ENCODE measurements around the gene EIF4EBP3. TPM values are rescaled to one million over a fixed set of nuclear protein-coding genes. Genes with fewer than 3 reads are reported as not detected.

The EIF4EBP3 gene
- total and polyA plus RNA-seq, 2 experiments from 2014 or later, result 0.54 to 14.5 TPM

DNA sequence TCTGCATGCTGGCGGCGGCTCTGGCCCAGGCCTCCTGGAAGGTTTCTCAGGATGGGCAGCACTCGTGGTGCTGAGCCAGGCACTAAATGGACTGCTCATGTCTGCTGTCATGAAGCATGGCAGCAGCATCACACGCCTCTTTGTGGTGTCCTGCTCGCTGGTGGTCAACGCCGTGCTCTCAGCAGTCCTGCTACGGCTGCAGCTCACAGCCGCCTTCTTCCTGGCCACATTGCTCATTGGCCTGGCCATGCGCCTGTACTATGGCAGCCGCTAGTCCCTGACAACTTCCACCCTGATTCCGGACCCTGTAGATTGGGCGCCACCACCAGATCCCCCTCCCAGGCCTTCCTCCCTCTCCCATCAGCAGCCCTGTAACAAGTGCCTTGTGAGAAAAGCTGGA lies 20.4 kb downstream of the EIF4EBP3 start:
- H3K79me2 ChIP-seq (ENCODE audit: insufficient read depth), result peaks cover 53% of the 10 kb centered on the region
- H3K4me2 ChIP-seq (ENCODE audit: unreplicated experiment), result no peak overlapping the region
- no peaks in the 10 kb centered on the region for H4K20me1 ChIP-seq (ENCODE audit: insufficient read depth)
- peaks cover 8% of the 10 kb centered on the region; the same call in 1 of the 2 replicates for H3K36me3 ChIP-seq (ENCODE audit: low read depth)
- H3K27me3 ChIP-seq (replicated peaks; ENCODE audit: insufficient read depth), result no peaks in the 10 kb centered on the region
- peaks cover 18% of the 10 kb centered on the region for H3K4me1 ChIP-seq (ENCODE audit: insufficient read depth)
- TF ChIP-seq EZH2 (IDR thresholded peaks at IDR 0.05; ENCODE audit: insufficient read depth, poor library complexity, severe bottlenecking), result no peak
- no peak for TF ChIP-seq EZH2phosphoT487 (IDR thresholded peaks at IDR 0.05; ENCODE audit: insufficient read depth, low read depth)
- in situ Hi-C loops (cut with MboI), result no loop called here
- H3K9ac ChIP-seq, result no peak overlapping the region
- H3K27ac ChIP-seq, result no peak overlapping the region
- H3K9me2 ChIP-seq (ENCODE audit: insufficient read depth), result no peaks in the 10 kb centered on the region
- H2AFZ ChIP-seq, result no peak overlapping the region
- H3K4me3 ChIP-seq, result no peak overlapping the region
- H3K9me3 ChIP-seq (ENCODE audit: low read depth), result no peaks in the 10 kb centered on the region
- no peak for DNase-seq
- 97% methylated on average over 13 of the region's 13 CpGs for WGBS, 2 experiments (ENCODE audit: low coverage in 1 of 2, low lambda C conversion rate in 2 of 2, missing lambda C conversion rate in 2 of 2)
- 0 out of 2 replicates have a peak, but pooled peaks cover 13% of the 10 kb centered on the region for H3F3A ChIP-seq (ENCODE audit: insufficient read depth)

DNA sequence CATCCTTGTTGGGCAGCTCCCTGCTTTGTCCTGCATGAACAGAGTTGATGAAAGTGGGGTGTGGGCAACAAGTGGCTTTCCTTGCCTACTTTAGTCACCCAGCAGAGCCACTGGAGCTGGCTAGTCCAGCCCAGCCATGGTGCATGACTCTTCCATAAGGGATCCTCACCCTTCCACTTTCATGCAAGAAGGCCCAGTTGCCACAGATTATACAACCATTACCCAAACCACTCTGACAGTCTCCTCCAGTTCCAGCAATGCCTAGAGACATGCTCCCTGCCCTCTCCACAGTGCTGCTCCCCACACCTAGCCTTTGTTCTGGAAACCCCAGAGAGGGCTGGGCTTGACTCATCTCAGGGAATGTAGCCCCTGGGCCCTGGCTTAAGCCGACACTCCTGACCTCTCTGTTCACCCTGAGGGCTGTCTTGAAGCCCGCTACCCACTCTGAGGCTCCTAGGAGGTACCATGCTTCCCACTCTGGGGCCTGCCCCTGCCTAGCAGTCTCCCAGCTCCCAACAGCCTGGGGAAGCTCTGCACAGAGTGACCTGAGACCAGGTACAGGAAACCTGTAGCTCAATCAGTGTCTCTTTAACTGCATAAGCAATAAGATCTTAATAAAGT lies 21.1 kb downstream of the EIF4EBP3 start:
- Histone ChIP-seq H3K79me2 (ENCODE audit: insufficient read depth) (peaks cover 47% of the 10 kb centered on the region), H3K27me3 (replicated peaks; ENCODE audit: insufficient read depth) (no peaks in the 10 kb centered on the region), H3K4me1 (ENCODE audit: insufficient read depth) (peaks cover 12% of the 10 kb centered on the region), H3K36me3 (ENCODE audit: low read depth) (peaks cover 8% of the 10 kb centered on the region; the same call in 1 of the 2 replicates), H3K27ac (no peak overlapping the region), H2AFZ (no peak overlapping the region), H3K9me2 (ENCODE audit: insufficient read depth) (no peaks in the 10 kb centered on the region), H3K9me3 (ENCODE audit: low read depth) (no peaks in the 10 kb centered on the region), H3K4me3 (no peak overlapping the region), H3K4me2 (ENCODE audit: unreplicated experiment) (no peak overlapping the region), H4K20me1 (ENCODE audit: insufficient read depth) (no peaks in the 10 kb centered on the region), H3K9ac (no peak overlapping the region), H3F3A (ENCODE audit: insufficient read depth) (0 out of 2 replicates have a peak, but pooled peaks cover 13% of the 10 kb centered on the region)
- TF ChIP-seq EZH2phosphoT487 (IDR thresholded peaks at IDR 0.05; ENCODE audit: insufficient read depth, low read depth) (no peak), EZH2 (IDR thresholded peaks at IDR 0.05; ENCODE audit: insufficient read depth, poor library complexity, severe bottlenecking) (no peak)
- WGBS, 2 experiments (ENCODE audit: low coverage in 1 of 2, low lambda C conversion rate in 2 of 2, missing lambda C conversion rate in 2 of 2), result 100% methylated on average over 2 of the region's 2 CpGs
- DNase-seq, result no peak
- in situ Hi-C loops (cut with MboI), result no loop called here

- Histone ChIP-seq H3K4me2 (ENCODE audit: unreplicated experiment) (no peak overlapping the region), H3K27me3 (replicated peaks; ENCODE audit: insufficient read depth) (no peaks in the 10 kb centered on the region), H3K4me3 (no peak overlapping the region), H3K9me3 (ENCODE audit: low read depth) (no peaks in the 10 kb centered on the region), H3F3A (ENCODE audit: insufficient read depth) (0 out of 2 replicates have a peak, but pooled peaks cover 13% of the 10 kb centered on the region), H3K4me1 (ENCODE audit: insufficient read depth) (peaks cover 10% of the 10 kb centered on the region), H3K36me3 (ENCODE audit: low read depth) (peaks cover 8% of the 10 kb centered on the region; the same call in 1 of the 2 replicates), H3K27ac (no peak overlapping the region), H4K20me1 (ENCODE audit: insufficient read depth) (no peaks in the 10 kb centered on the region), H2AFZ (no peak overlapping the region), H3K9me2 (ENCODE audit: insufficient read depth) (no peaks in the 10 kb centered on the region), H3K9ac (no peak overlapping the region), H3K79me2 (ENCODE audit: insufficient read depth) (peaks cover 44% of the 10 kb centered on the region)
- TF ChIP-seq EZH2 (IDR thresholded peaks at IDR 0.05; ENCODE audit: insufficient read depth, poor library complexity, severe bottlenecking) (no peak), EZH2phosphoT487 (IDR thresholded peaks at IDR 0.05; ENCODE audit: insufficient read depth, low read depth) (no peak)
- DNase-seq, result no peak
- in situ Hi-C loops (cut with MboI), result no loop called here
- 89 to 90% methylated on average over 4 of the region's 4 CpGs for WGBS, 2 experiments (ENCODE audit: low coverage in 1 of 2, low lambda C conversion rate in 2 of 2, missing lambda C conversion rate in 2 of 2)
These were observed 21.7 kb downstream of the EIF4EBP3 start for GRCh38 chr5:140569197-140569596.

GRCh38 chr5:140570058-140570457 lies 22.6 kb downstream of the EIF4EBP3 start:
- H2AFZ ChIP-seq, result no peak overlapping the region
- no peaks in the 10 kb centered on the region for H3K27me3 ChIP-seq (replicated peaks; ENCODE audit: insufficient read depth)
- H3K27ac ChIP-seq, result no peak overlapping the region
- H3K4me1 ChIP-seq (ENCODE audit: insufficient read depth), result peaks cover 10% of the 10 kb centered on the region
- 0 out of 2 replicates have a peak, but pooled peaks cover 12% of the 10 kb centered on the region for H3F3A ChIP-seq (ENCODE audit: insufficient read depth)
- no peak overlapping the region for H3K9ac ChIP-seq
- H3K9me3 ChIP-seq (ENCODE audit: low read depth), result no peaks in the 10 kb centered on the region
- no peaks in the 10 kb centered on the region for H4K20me1 ChIP-seq (ENCODE audit: insufficient read depth)
- peaks cover 8% of the 10 kb centered on the region; the same call in 1 of the 2 replicates for H3K36me3 ChIP-seq (ENCODE audit: low read depth)
- H3K4me2 ChIP-seq (ENCODE audit: unreplicated experiment), result no peak overlapping the region
- no peaks in the 10 kb centered on the region for H3K9me2 ChIP-seq (ENCODE audit: insufficient read depth)
- in situ Hi-C loops (cut with MboI), result no loop called here
- TF ChIP-seq EZH2phosphoT487 (IDR thresholded peaks at IDR 0.05; ENCODE audit: insufficient read depth, low read depth), result no peak
- TF ChIP-seq EZH2 (IDR thresholded peaks at IDR 0.05; ENCODE audit: insufficient read depth, poor library complexity, severe bottlenecking), result no peak
- 67 to 70% methylated on average over 4 of the region's 4 CpGs for WGBS, 2 experiments (ENCODE audit: low coverage in 1 of 2, low lambda C conversion rate in 2 of 2, missing lambda C conversion rate in 2 of 2)
- DNase-seq, result no peak
- peaks cover 43% of the 10 kb centered on the region for H3K79me2 ChIP-seq (ENCODE audit: insufficient read depth)
- no peak overlapping the region for H3K4me3 ChIP-seq

Data from GM23248 (cell line).